Loucy (cell line): ENCODE results near the gene MGLL.

ENCODE experiments used
- H2AFZ ChIP-seq: fragments of 200-600 bp; sonication (generic); 2 replicates; pipeline ENCODE4 v1.6.0; 2016; ENCODE audit warnings: antibody characterized with exemption, mild to moderate bottlenecking, low read length, moderate library complexity
- H3F3A ChIP-seq: fragments of 200-600 bp; 2 replicates; pipeline ENCODE4 v1.6.0; 2016; ENCODE audit warnings: antibody characterized with exemption, low read depth, mild to moderate bottlenecking
- H3K27me3 ChIP-seq: fragments of 200-600 bp; sonication (generic); 2 replicates; pipeline ENCODE4 v1.6.1; 2014; ENCODE audit warnings: low read length, mild to moderate bottlenecking; ENCODE audit not compliant: insufficient read depth, poor library complexity, severe bottlenecking
- H3K36me3 ChIP-seq: fragments of 200-600 bp; sonication (generic); 2 replicates; pipeline ENCODE4 v1.6.1; 2016; ENCODE audit warnings: low read length; ENCODE audit not compliant: insufficient read depth
- H3K4me1 ChIP-seq: fragments of 200-600 bp; sonication (generic); 2 replicates; pipeline ENCODE4 v1.5.1; 2014; ENCODE audit warnings: low read length, mild to moderate bottlenecking; ENCODE audit not compliant: insufficient read depth, poor library complexity, severe bottlenecking
- H3K4me2 ChIP-seq: fragments of 200-600 bp; sonication (generic); 2 replicates; pipeline ENCODE4 v1.6.0; 2014; ENCODE audit warnings: antibody characterized with exemption, low read length, low read depth, mild to moderate bottlenecking; ENCODE audit not compliant: poor library complexity, severe bottlenecking
- H3K4me3 ChIP-seq: fragments of 200-600 bp; sonication (generic); 2 replicates; pipeline ENCODE4 v1.5.1; 2014; ENCODE audit warnings: low read length, mild to moderate bottlenecking, mixed read lengths; ENCODE audit not compliant: poor library complexity, severe bottlenecking
- H3K79me2 ChIP-seq: fragments of 200-600 bp; sonication (generic); 2 replicates; pipeline ENCODE4 v1.6.1; 2014; ENCODE audit warnings: low read length; ENCODE audit not compliant: insufficient read depth
- H3K9ac ChIP-seq: fragments of 200-600 bp; sonication (generic); 2 replicates; pipeline ENCODE4 v1.6.0; 2014; ENCODE audit warnings: mild to moderate bottlenecking, low read depth, low read length, moderate library complexity; ENCODE audit not compliant: poor library complexity, severe bottlenecking
- H3K9me2 ChIP-seq: fragments of 200-600 bp; sonication (generic); replicated peaks from 2 replicates; pipeline ENCODE4 v1.6.1; 2016; ENCODE audit warnings: low read depth, low read length, mixed read lengths
- H3K9me3 ChIP-seq: fragments of 200-600 bp; sonication (generic); 2 replicates; pipeline ENCODE4 v1.6.1; 2014; ENCODE audit warnings: mild to moderate bottlenecking, antibody characterized with exemption, low read length, low read depth; ENCODE audit not compliant: insufficient read depth
- H4K20me1 ChIP-seq: fragments of 200-600 bp; sonication (generic); 2 replicates; pipeline ENCODE4 v1.6.0; 2014; ENCODE audit warnings: antibody characterized with exemption, low read length, mild to moderate bottlenecking; ENCODE audit not compliant: insufficient read depth, poor library complexity, severe bottlenecking
- CTCF ChIP-seq: fragments of 200-600 bp; sonication (generic); conservative IDR thresholded peaks from 2 replicates; pipeline ENCODE4 v1.5.1; 2014; ENCODE audit warnings: mild to moderate bottlenecking, antibody characterized with exemption, low read length
- EZH2phosphoT487 ChIP-seq: fragments of 200-600 bp; IDR thresholded peaks from 2 replicates; pipeline ENCODE4 v1.6.1; 2018; ENCODE audit warnings: antibody characterized with exemption, mild to moderate bottlenecking, moderate library complexity, borderline replicate concordance

MGLL gene

DNA sequence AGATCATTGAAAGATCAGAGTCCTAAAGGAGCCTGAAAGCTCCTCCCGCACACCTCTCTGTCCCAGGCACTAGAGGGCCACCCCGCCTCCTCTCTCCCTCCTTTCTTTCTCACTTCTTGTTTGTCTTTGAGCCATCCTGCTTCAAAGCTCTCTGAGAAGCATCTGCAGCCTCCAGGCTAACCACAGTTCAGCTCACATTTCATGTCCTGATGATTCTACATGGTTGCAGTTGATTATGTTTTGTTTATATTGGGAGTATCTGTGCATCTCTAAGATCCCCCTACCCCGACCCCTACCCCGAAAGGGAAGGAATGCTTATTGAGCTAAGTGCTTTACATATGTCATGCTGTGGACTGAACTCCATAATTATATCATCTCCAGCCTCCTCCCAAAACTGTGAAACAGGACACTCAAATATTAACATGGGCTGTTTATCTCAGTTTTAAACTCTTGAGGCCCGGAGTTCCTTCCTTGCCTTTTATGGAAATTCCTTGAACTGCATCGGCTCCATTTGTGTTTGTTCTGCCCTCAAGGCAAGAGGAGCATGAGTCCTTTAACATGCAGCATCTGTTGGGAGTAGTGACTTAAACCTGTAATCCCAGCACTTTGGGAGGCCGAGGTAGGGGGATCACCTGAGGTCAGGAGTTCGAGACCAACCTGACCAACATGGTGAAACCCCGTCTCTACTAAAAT, 30.9 kb downstream of the MGLL start:
- peaks cover 49% of the 10 kb centered on the region; the same call in 1 of the 2 replicates for H3K36me3 ChIP-seq
- peaks cover 29% of the 10 kb centered on the region for H3K4me1 ChIP-seq
- peaks cover 3% of the 10 kb centered on the region for H4K20me1 ChIP-seq
- no peaks in the 10 kb centered on the region for H3K27me3 ChIP-seq
- H2AFZ ChIP-seq = no peak overlapping the region
- H3F3A ChIP-seq = 0 out of 2 replicates have a peak, but pooled peaks cover 3% of the 10 kb centered on the region
- TF ChIP-seq EZH2phosphoT487 (no peak), CTCF (peak; percentile 71)
- no peaks in the 10 kb centered on the region for H3K9me3 ChIP-seq
- peaks cover 93% of the 10 kb centered on the region for H3K79me2 ChIP-seq
- H3K4me3 ChIP-seq = no peak overlapping the region
- peak overlapping the region; percentile 33 for H3K4me2 ChIP-seq
- H3K9me2 ChIP-seq = no peaks in the 10 kb centered on the region
- peak overlapping the region; percentile 61 for H3K9ac ChIP-seq

DNA sequence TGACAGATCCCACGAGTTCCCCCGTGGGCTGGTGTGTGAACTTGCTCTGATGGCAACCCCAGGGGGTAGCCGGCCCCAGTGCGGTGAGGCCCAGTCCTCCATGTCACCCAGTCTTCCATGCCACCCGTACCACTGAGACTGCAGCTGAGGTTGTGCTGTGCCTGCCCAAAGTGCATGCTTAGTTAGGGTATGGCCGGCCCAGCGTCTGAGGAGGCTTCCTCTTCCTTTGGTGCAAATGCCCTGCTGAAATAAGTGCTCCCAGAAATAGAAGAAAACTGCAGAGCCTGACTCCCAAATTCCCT, 31.5 kb downstream of the MGLL start:
- Histone ChIP-seq H3K36me3 (peaks cover 51% of the 10 kb centered on the region; the same call in 1 of the 2 replicates), H3K9ac (peak overlapping the region; percentile 58), H3F3A (0 out of 2 replicates have a peak, but pooled peaks cover 3% of the 10 kb centered on the region), H3K4me2 (peak overlapping the region; percentile 33), H3K27me3 (no peaks in the 10 kb centered on the region), H3K9me3 (no peaks in the 10 kb centered on the region), H2AFZ (no peak overlapping the region), H3K79me2 (peaks cover 93% of the 10 kb centered on the region), H3K4me3 (no peak overlapping the region), H3K4me1 (peaks cover 35% of the 10 kb centered on the region), H3K9me2 (no peaks in the 10 kb centered on the region), H4K20me1 (peaks cover 3% of the 10 kb centered on the region)
- no peak for TF ChIP-seq EZH2phosphoT487
- TF ChIP-seq CTCF = no peak

- TF ChIP-seq CTCF (no peak), EZH2phosphoT487 (no peak)
- H3K27me3 ChIP-seq = no peaks in the 10 kb centered on the region
- no peak overlapping the region for H3K4me3 ChIP-seq
- peaks cover 94% of the 10 kb centered on the region for H3K79me2 ChIP-seq
- no peaks in the 10 kb centered on the region for H3K9me3 ChIP-seq
- H3K9ac ChIP-seq = peak overlapping the region; percentile 58
- H3F3A ChIP-seq = 0 out of 2 replicates have a peak, but pooled peaks cover 3% of the 10 kb centered on the region
- H3K4me1 ChIP-seq = peaks cover 41% of the 10 kb centered on the region
- H3K4me2 ChIP-seq = peak overlapping the region; percentile 33
- no peak overlapping the region for H2AFZ ChIP-seq
- peaks cover 48% of the 10 kb centered on the region; the same call in 1 of the 2 replicates for H3K36me3 ChIP-seq
- H4K20me1 ChIP-seq = peaks cover 3% of the 10 kb centered on the region
- H3K9me2 ChIP-seq = no peaks in the 10 kb centered on the region
Observed at GRCh38 chr3:127789990-127790881, 32.1 kb downstream of the MGLL start.
